ENCODE data around the gene ADAR.

Gene ADAR

DNA sequence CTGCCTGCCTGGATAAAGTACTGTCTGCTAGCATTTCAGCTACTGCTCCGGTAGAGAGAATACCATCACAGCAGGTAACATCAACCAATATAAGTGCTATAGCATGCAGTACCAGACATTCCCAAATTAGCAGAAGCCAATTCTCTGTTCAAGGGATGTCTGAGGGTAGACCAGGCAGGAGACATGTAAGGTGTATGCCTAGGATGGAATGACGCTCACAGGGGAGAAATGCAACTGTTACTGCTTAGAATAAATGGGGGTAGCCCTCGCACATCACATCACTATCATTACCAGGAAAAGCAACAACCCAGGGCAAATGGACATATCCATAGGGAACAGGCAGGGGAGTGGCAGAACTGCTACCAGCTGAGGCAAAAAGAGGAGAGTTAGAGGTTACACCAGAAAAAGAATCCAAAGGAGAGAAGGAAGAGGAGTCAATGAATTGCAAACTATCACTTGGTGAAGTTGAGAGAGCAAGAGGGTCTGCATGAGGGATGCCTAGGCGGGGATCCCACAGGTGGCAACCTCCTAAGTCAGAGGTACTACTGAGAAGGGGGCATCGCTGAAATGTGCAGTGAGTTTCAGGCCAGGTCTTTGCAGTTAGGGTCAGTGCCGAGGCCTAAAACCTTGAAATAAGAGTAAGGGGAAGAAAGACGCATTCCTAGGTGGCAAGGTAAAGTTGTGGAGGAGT is 50.6 kb downstream of the ADAR start:
- DNase-seq: no peak

DNA sequence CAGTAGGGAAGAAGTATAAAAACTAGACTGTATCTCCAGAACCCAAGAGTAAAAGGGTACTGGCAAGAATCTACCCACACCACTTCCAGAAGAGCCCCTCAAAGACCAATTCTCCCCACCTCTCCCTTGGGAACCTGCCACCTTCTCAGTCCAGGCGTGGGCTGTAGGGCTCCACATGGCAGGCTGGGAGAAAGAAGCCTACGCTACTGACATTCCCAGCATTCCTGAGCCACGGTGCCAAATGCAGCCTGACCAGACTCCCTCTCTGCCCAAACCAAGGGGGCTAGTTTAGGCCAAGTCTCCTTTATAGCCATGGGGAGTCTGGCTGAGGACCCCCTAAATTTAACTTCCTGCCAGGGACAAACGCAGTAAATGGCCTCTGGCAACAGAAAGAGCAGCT is 51.6 kb downstream of the ADAR start:
- DNase-seq: no peak

DNA sequence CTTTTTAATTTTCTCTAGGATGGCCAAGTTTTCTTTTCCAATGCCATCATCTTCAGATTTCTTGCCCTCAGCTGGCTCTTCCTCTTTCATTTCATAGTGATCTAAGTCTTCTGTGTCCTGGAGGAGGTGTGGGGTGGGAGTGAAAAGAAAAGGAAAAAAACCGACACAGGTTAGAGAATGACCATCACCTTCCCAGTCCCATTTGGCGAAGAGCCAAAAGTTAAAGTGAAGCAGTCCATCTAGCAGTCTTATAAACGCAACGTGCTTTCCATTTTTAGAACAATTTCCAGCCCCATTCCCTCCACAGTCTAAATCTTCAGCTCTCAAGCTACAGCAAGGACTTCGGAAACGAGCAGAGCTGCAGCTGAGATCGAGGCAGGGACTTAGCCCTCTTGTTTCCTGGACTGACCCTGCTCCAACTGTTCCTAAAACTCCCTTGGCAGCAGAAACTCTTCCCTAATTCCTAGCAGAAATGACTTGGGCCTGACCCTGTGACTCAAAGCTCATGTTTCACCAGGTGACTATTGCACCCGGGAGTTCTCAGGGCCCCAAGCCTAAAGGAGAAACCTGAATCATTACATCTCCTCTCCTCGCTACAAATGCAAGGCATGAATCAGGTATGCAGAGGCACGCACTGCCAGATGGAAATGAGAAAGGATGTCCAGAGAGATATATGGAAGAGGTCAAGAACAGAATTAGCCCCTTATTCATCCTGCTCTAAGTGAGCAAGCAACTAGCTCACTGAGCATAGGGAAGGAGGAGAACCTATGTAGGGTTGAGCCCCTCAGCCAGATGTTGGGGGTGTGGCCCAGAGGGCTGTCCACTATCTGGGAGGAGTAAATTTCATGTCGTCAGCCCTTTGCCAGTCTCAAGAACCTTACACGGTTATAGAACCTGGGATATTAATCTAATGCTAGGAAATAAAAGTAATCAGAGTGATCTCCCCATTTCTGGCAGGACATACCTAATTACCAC is 54.6 kb downstream of the ADAR start:
- no peak for DNase-seq

DNA sequence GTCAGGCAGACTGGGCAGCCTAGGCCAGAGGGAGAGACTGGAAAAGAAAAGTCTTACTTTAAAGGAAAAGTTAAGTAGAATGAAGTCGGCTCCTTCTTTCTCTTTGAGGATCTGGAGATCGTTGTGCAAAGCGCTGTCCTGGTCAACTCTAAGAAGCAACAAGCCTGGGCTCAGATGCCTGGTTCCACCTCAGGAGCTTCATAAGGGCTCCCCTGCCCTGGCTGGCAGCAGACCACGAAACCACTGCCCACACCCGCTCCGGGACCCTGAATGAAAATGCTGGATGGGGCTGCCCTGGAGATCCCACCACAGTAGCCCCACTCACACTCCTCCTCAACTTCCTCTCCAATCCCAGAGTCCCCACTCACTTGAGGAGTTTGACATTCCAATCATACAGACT is 56.0 kb downstream of the ADAR start:
- DNase-seq: no peak

DNA sequence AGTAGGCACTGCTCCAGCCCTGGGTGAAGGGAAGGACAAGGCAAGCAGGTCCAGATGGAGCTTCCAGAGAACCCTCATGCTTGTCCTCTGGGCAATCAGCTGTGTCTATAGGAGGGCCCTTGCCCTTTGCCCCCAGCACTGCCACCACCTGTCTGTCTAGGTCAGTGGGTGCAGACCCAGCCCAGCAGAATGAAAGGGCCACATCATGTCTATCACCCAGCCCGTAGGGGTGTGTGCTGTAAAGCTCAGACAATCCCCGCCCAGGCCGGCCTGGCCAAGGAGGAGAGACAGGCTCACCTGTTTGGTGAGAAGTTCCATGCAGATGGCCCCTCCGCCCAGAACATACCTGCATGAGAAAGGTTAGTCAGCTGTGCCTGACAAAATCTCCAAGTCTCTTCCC is 56.5 kb downstream of the ADAR start:
- no peak for DNase-seq

DNA sequence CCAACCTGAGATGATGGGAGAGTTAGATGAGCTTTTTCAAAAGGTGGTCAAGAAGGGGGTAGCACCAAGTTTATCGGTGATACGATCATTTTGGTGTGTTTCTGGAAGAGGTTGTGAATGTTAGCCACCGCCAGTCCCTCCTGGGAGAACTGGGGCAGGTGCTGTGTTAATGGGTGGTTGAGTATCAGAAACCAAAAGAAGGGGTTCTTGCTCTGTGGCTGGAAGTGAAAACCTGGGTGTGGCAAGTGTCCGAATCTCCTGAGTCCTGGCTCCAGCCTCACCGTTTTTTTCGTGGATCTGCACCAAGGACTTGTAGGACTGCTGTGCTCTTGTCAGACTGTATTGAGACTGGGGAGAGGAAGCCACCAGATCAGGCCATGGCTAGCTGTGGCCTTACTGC is 57.3 kb downstream of the ADAR start:
- no peak for DNase-seq

DNA sequence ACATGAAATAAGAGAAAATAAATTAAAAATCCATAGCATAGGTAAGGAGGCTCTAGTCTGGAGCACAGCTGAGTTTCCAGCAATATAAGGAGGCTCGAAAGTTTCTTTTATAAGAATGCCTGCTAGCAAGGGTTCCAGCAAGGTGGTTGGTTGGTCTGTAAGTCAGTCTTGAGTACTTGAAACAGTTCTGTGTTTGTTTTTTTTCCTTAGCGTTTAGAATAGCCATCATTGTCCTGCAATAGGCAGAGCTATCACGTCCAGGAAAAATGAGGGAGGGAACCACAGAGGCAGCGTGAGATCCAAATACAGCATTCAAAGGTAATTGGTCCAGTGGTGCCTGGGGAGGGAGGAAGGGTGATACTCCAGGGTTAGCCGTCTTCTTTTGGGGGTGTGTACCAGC is 57.9 kb downstream of the ADAR start:
- DNase-seq: no peak

DNA sequence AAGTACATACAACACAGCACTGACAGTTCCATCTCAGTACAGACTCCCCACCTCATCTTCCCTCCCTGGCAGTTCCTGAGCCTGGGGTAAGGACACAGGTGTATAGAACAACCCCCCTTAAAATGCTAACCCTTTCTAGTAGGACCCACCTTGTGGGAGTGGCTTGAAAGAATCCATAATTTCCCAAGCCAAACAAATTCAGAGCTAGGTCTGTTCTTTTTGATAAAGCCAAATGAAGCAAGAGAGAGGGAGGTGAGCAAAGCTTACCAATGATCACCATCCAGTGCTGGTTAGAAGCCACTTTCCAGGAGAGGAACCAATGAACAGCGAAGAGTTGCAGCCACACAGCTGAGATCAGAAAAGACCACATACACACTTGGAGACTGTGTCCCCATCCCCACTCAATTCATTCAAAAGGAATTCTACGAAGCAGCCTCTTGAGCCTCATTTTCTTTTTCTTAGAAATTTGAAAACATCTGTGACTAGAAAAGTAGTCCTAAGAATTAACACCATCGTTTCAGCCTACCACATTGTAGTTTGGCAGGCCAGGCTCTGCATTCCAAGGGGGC is 58.7 kb downstream of the ADAR start:
- DNase-seq: no peak

DNA sequence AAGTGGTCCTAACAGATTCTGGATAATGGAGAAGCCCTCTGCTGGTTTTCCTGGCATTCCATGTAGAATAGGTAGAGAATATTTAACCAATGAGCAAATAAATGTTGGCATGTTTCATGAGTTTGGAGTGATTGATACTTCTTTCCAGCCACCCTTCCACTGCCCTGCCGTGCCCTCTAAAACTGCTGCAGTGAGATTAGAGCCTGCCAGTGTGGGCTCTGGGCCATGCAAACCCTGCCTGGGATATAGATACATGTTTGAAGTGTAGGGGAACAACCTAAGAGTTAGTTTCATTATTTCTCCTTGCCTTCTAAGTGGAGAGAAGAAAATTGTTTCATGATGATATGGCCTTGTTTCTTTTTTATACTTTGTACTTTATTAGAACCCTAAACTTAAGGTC is 60.0 kb downstream of the ADAR start:
- DNase-seq: no peak

DNA sequence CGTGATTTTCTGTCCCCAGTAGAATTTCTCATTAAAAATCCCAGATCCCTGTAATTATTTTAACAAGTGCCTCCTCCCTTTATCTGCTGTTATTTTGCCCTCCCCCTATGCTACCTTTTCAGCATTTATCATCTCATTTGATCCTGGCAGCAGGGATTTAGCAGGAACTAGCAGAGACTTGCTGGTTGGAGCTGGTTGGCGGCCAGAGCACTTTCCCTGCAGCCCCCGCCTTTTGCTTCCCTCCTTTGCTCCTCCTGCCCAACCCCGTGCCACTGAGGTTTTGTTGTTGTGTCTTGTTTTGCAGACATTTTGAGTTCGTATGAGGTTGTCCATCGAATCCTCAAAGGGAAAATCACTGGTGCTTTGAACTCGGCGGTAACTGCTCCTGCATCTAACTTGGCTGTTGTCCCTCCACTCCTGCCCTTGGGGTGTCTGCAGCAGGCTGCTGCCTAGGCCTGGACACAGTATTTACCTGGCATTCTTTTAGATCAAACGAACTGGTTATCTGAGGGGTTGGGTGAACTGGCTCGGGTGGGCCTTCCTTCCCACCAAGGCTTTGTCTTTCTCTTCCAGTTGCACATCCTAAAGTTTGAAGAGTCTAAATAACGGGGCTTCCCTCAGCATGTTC is 60.8 kb downstream of the ADAR start:
- DNase-seq: no peak

DNA sequence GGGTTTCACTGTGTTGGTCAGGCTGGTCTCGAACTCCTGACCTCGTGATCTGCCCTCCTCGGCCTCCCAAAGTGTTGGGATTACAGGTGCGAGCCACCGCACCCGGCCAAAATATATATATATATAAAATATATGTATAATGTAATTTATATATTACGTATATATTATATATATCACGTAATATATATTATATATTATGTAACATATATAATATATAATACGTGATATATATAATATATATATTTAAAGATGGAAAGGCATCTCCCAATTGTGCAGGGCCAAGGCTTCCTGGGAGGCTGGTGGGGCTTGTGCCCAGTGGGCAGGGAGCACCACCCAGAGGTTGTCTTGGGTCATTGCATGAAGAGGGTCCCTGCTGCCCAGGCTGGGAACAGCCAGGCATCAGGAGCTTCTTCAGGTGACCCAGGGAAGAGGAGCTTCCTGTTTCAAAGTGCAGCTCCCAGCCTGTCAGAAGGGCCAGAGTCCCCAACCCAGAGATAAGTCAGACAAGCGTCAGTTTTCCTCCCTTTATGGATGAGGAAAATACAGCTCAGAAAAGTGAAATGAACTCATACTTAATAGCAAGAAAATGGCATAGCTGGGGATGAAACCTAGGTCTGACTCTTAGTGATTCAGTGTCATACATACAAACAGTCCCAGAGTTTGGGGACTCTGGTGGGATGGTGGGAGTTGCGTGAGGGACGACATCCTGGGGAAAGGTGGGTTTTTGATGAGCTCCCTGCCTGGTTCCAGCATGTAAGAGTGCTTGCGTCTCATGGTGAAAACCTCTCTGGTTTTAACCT is 61.5 kb downstream of the ADAR start:
- DNase-seq: no peak

DNA sequence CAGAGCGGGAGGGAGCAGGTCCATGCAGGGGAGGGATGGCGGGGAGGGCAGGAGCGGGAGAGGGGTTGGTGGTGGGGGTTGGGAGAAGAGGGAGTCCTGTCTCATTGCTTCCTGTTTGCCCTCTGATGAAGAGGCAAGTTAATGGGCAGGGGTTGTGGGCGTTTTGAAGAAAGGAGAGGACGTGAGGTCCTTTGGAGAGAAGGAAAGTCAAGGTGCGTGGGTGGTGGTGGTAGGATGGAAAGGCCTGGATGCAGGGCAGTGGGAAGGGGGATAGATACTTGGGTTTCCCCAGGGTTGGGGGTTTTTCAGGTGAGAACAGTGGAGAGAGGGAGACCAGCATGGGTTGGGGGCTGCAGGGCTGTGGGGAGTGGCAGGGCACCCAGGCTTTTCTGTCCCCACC is 66.8 kb downstream of the ADAR start:
- DNase-seq: no peak

DNA sequence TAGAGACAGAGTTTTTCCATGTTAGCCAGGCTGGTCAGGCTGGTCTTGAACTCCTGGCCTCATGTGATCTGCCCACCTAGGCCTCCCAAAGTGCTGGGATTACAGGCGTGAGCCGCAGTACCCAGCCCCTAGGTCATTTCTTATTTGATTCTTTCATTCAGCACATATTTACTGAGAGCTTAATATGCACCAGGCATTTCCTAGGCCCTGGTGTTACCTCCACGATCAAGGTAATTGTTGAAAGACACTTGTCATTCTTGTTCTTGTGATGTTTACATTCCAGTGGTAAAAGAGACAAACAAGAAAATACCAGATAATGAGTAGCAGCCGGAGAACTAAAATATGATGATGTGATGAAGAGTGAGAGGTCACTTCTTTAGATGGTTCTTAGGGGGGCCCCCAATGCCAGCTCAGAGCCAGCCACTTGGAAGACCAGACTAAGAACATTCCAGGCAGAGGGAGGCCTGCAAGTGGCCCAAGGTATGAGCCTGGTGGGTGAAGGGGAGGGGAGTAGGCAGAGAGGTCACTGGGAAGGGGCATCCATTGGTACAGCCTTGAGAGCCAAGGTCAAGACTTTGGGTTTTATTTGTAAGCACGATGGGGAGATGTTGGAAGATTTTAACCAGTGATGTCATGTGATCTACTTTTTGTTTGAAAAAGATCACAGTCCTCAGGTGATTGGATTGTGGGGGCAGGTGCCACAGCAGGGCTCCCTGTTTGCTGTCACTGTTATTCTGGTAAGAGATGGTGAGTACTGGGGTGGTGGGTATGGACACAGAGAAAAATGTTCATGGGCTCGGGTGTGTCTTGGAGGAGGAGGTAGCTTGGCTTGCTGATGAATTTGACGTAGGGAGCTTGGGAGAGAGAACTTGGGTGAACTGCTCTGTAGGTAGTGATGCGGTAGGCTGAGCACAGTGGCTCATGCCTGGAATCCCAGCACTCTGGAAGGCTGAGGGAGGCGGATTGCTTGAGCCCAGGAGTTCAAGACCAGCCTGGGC is 68.2 kb downstream of the ADAR start:
- DNase-seq: no peak

DNA sequence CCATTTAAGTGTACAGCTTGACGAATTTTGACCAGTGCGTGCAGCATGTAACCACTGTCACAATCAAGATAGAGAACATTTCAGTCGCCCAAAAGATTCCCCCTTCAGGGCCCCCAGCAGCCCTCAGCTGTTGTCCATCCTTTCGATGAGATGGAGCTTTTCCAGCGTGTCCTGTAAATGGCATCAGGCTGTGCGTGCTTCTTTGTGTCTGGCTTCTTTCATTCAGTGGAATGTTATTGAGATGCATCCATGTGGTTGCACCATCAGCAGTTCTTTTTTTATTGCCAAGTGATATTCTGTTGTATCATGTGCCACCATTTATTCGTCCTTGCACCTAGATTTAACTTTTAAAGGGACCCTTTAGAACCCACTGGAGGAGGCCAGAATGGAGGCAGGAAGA is 71.4 kb downstream of the ADAR start:
- no peak for DNase-seq

DNA sequence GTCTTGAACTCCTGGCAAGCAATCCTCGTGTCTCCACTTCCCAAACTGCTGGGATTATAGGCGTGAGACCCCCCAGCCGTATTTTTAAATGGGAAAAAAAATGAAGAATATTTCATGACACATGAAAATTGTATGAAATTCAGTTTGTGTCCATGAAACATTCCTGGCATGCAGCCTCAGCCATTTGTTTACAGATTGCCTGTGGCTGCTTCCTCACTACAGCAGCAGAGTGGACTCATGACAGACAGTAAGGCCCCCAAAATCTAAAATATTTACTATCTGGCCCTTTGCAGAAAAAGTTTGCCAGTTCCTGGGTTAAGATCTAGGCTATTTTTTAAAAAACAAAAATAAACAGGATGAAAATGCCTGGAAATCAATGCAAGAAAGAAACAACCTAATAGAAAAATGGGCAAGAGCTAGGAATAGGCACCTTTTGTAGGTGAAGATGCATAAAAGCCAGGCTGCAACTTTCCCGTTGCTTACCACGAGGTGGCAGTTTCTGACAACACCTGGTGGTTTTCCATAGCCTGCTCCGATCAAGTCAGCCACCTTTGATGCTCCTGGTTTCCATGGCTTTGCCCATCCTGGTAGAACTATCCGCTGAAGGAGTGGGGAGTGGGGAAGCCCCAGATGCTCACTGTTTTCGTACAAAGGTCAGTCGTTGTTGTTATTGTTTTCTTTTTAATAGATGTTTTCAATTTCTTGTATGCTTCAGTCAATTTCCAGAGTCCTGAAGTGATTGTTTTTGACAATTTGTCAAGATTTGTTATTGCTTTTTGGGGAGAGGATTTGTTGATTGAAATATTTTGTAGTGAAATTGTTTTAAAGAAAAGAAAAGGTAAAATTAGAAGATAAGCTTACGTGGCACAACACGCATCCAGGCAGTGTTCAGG is 73.8 kb downstream of the ADAR start:
- DNase-seq: peak; percentile 29

Data from DMS79 treated with DMSO at 0.1 percent for 48 hours (cell line).